Thoracic aorta (tissue), 2 donors: ENCODE results near the gene SLC16A7. TPM values are rescaled to one million over a fixed set of nuclear protein-coding genes. Genes with fewer than 3 reads are reported as not detected.

Source experiments
- ATAC-seq: fragments of 150-250 bp; one replicate; pipeline ENCODE4 v1.8.0; 2017; ENCODE audit warnings: low read depth; ENCODE audit not compliant: insufficient number of reproducible peaks, low FRiP score
- DNase-seq: peaks from one replicate; pipeline ENCODE4 v3.0.0-alpha.2; 2020; ENCODE audit warnings: low spot score
- H3K27ac ChIP-seq, 2 donors: fragments of 200-600 bp; sonication (generic); 1 replicate in 1 of 2; 2 replicates in 1 of 2; pipeline ENCODE4 v1.5.1; 2016; ENCODE audit warnings: mild to moderate bottlenecking in 2 of 2, moderate library complexity in 2 of 2
- H3K27me3 ChIP-seq: fragments of 200-600 bp; sonication (generic); replicated peaks from 2 replicates; pipeline ENCODE4 v1.6.0; 2016; ENCODE audit warnings: mild to moderate bottlenecking; ENCODE audit not compliant: insufficient read depth
- H3K36me3 ChIP-seq: fragments of 200-600 bp; sonication (generic); one replicate; pipeline ENCODE4 v1.5.1; 2016
- H3K4me1 ChIP-seq, 2 donors: fragments of 200-600 bp; sonication (generic); 1 replicate in 1 of 2; 2 replicates in 1 of 2; pipeline versions ENCODE4 v1.5.1 to v1.6.0; 2016; ENCODE audit warnings: low read depth in 2 of 2, mild to moderate bottlenecking in 1 of 2; ENCODE audit not compliant: control insufficient read depth in 1 of 2
- H3K4me3 ChIP-seq: fragments of 200-600 bp; sonication (generic); 2 replicates; pipeline ENCODE4 v1.5.1; 2016; ENCODE audit warnings: mild to moderate bottlenecking
- H3K9me3 ChIP-seq: fragments of 200-600 bp; sonication (generic); 2 replicates; pipeline ENCODE4 v1.5.1; 2016
- total RNA-seq, 2 donors: library from RNA; depleted of rRNA; stranded (reverse); fragments of >200 nt; gene quantifications; one replicate each; pipeline versions ENCODE4 v1.1.0 to v1.2.3, GENCODE V29; 2016
- TF ChIP-seq, protein P1 (sequence below): fragments of 200-600 bp; sonication (generic); IDR thresholded peaks from one replicate; pipeline ENCODE4 v1.5.1; 2019; ENCODE audit warnings: antibody characterized with exemption

SLC16A7 gene
- total RNA-seq, 2 donors from 2014 or later = 44.9 to 175 TPM

DNA sequence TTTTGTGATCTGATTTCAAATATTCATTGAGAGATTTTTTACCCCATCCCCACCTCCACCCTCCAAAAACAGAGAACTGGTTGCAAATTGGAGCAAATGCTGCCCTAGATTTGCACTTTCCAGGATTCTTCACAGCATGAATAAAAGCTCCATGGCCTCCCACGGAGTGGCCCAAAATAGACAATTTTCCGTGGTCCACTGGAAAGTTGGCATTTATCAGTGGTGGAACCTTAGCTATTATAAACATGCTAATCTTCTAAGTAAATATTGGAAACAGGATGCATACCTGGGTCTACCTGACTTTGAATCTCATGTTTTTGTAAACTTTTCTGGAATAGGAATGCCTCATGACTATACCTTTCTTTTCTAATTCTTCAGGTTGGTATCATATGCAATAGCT, 123.9 kb downstream of the SLC16A7 start:
- TF ChIP-seq, protein P1, sequence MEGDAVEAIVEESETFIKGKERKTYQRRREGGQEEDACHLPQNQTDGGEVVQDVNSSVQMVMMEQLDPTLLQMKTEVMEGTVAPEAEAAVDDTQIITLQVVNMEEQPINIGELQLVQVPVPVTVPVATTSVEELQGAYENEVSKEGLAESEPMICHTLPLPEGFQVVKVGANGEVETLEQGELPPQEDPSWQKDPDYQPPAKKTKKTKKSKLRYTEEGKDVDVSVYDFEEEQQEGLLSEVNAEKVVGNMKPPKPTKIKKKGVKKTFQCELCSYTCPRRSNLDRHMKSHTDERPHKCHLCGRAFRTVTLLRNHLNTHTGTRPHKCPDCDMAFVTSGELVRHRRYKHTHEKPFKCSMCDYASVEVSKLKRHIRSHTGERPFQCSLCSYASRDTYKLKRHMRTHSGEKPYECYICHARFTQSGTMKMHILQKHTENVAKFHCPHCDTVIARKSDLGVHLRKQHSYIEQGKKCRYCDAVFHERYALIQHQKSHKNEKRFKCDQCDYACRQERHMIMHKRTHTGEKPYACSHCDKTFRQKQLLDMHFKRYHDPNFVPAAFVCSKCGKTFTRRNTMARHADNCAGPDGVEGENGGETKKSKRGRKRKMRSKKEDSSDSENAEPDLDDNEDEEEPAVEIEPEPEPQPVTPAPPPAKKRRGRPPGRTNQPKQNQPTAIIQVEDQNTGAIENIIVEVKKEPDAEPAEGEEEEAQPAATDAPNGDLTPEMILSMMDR = no peak
- H3K4me3 ChIP-seq = no peak overlapping the region
- H3K4me1 ChIP-seq = peaks cover 0 to 9% of the 10 kb centered on the region in 2 donors
- no peaks in the 10 kb centered on the region for H3K36me3 ChIP-seq
- no peaks in the 10 kb centered on the region for H3K27me3 ChIP-seq
- DNase-seq = no peak
- ATAC-seq = no peak
- no peaks in the 10 kb centered on the region for H3K9me3 ChIP-seq
- H3K27ac ChIP-seq = no peak overlapping the region

DNA sequence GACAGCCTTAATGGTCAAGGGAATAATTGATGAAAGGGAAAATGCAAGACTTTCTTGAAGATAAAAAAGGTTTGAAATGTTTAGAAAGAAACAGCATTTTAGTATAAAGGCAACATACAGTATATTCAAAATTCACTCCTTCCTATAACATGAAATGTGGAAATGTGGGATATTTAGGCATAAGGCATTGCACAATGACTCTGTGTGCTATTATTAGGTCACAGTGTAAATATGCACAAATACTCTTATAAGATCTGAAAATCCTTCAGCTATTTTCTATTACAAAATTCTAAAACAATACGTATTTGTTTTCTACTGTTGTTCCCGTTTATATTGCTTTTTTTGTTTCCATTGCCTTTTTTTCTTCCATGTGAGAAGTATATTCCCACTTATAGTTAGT, 127.7 kb downstream of the SLC16A7 start:
- peaks cover 0 to 11% of the 10 kb centered on the region in 2 donors for H3K4me1 ChIP-seq
- H3K36me3 ChIP-seq = no peaks in the 10 kb centered on the region
- no peak for DNase-seq
- H3K27me3 ChIP-seq = no peaks in the 10 kb centered on the region
- H3K9me3 ChIP-seq = no peaks in the 10 kb centered on the region
- TF ChIP-seq, protein P1 = no peak
- H3K27ac ChIP-seq = no peak overlapping the region
- no peak overlapping the region for H3K4me3 ChIP-seq
- no peak for ATAC-seq

DNA sequence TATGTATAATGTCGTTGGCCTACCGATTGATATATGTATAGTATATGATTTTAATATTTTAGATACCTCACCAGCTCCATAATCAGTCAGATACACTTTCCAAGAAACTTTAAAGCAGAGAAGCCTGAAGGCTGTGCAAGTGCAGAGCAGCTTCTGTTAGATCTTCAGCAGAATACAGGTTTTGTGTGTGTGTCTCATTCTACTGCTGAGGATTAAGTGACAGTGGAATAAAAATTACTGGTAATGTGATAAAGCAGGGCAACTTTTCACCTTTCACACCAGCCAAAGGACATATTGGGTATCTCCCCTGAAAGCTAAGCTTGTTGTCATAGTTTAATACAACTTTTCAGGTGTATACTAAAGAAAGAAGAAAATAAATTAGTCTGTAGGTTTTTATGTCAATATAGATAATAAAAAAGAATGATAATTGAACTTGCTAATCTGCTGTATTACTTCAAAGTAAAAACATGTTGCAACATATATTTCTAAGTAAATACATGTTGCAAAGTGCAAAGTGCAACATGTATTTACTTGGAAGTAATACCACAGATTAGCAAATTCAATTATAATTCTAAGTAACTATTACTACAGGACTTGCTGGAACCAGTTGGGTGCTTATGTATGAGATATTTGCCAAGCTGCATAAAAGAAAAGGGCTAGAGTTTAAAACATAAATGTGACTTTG, 128.3 kb downstream of the SLC16A7 start:
- Histone ChIP-seq H3K9me3 (no peaks in the 10 kb centered on the region), H3K27me3 (no peaks in the 10 kb centered on the region), H3K4me1 (peaks cover 0 to 11% of the 10 kb centered on the region in 2 donors), H3K36me3 (no peaks in the 10 kb centered on the region), H3K4me3 (no peak overlapping the region), H3K27ac (no peak overlapping the region)
- ATAC-seq = no peak
- TF ChIP-seq, protein P1 = no peak
- DNase-seq = no peak

DNA sequence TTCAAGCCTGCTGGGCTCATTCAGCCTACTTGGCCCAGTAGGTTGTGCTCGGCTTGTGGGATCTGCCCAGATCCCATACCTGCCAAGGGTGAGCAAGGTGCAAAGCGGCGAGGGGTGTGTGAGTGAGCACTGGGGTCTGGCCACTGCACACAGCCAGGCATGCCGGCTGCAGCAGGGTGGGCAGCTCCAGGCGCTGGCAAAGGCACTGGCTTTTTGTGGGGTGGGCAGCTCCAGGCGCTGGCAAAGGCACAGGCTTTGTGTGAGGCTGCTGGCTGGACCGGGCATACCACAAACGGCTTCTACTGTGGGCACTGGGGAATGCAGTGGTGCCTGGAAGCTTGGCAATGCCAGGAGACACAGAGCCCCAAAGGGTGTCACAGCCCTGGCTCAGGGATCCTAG, 137.4 kb downstream of the SLC16A7 start:
- ATAC-seq (no peak), DNase-seq (no peak)
- Histone ChIP-seq H3K36me3 (no peaks in the 10 kb centered on the region), H3K4me3 (no peak overlapping the region), H3K4me1 (peaks cover 7 to 16% of the 10 kb centered on the region in 2 donors), H3K9me3 (no peaks in the 10 kb centered on the region), H3K27ac (no peak overlapping the region), H3K27me3 (no peaks in the 10 kb centered on the region)
- TF ChIP-seq, protein P1 = no peak

DNA sequence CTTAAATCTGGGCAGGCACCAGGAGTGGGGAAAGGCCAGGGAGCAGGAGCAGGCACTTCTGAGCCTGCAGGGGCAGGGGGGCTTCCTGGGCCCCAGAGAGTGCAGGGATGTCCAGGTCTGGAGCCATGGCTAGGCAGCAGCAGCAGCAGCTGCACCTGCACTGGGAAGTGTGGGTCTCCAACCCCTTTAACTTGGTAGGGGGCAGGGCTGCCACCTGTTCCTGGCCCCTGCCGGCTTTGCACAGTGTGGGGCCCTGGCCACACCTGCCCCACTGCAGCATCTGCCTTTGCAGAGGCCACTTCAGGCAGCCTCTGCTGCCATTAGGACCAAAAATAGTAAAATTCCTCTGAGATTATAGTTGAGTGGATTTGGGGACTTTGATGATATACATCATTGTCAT, 138.5 kb downstream of the SLC16A7 start:
- Histone ChIP-seq H3K36me3 (no peaks in the 10 kb centered on the region), H3K27me3 (no peaks in the 10 kb centered on the region), H3K9me3 (no peaks in the 10 kb centered on the region), H3K4me3 (no peak overlapping the region), H3K4me1 (peaks cover 7 to 16% of the 10 kb centered on the region in 2 donors), H3K27ac (no peak overlapping the region)
- TF ChIP-seq, protein P1 = no peak
- ATAC-seq (no peak), DNase-seq (no peak)
